Neural cell (in vitro differentiated cells): ENCODE data around the gene ZNF837. TPM values are rescaled to one million over a fixed set of nuclear protein-coding genes. Genes with fewer than 3 reads are reported as not detected.

Experiments used
- H2AFZ ChIP-seq: fragments of 200-600, 300-800 bp; sonication (generic), shearing (Covaris generic); 2 replicates; pipeline ENCODE4 v1.6.0; 2014; ENCODE audit warnings: low read depth, mild to moderate bottlenecking, antibody characterized with exemption, low read length, moderate library complexity
- H3F3A ChIP-seq: fragments of 200-600 bp; shearing (Covaris generic); 2 replicates; pipeline ENCODE4 v1.6.1; 2016; ENCODE audit warnings: mild to moderate bottlenecking, moderate library complexity, mixed read lengths, antibody characterized with exemption, low read length; ENCODE audit not compliant: insufficient read depth, poor library complexity, severe bottlenecking
- H3K27ac ChIP-seq: fragments of 200-600, 300-800 bp; sonication (generic), shearing (Covaris generic); 2 replicates; pipeline ENCODE4 v1.5.1; 2014; ENCODE audit warnings: mild to moderate bottlenecking, low read length, moderate library complexity
- H3K27me3 ChIP-seq: fragments of 300-800, 200-600 bp; sonication (generic), shearing (Covaris generic); 2 replicates; pipeline ENCODE4 v1.6.0; 2014; ENCODE audit warnings: mild to moderate bottlenecking, low read depth, low read length, moderate library complexity; ENCODE audit not compliant: insufficient read depth
- H3K36me3 ChIP-seq: fragments of 300-800, 200-600 bp; sonication (generic), shearing (Covaris generic); 2 replicates; pipeline ENCODE4 v1.5.1; 2014; ENCODE audit warnings: mild to moderate bottlenecking, antibody characterized with exemption, low read length, moderate library complexity; ENCODE audit not compliant: insufficient read depth
- H3K4me2 ChIP-seq: fragments of 300-800, 200-600 bp; sonication (generic), shearing (Covaris generic); 2 replicates; pipeline ENCODE4 v1.6.0; 2014; ENCODE audit warnings: mild to moderate bottlenecking, low read length
- H3K4me3 ChIP-seq: fragments of 300-800, 200-600 bp; sonication (generic), shearing (Covaris generic); 2 replicates; pipeline ENCODE4 v1.5.1; 2014; ENCODE audit warnings: mild to moderate bottlenecking, low read length, moderate library complexity
- H3K79me2 ChIP-seq: fragments of 200-600 bp; shearing (Covaris generic); replicated peaks from 2 replicates; pipeline ENCODE4 v1.6.0; 2014; ENCODE audit warnings: mild to moderate bottlenecking, low read length, moderate library complexity; ENCODE audit not compliant: insufficient read depth
- H3K9ac ChIP-seq: fragments of 300-800, 200-600 bp; sonication (generic), shearing (Covaris generic); 2 replicates; pipeline ENCODE4 v1.6.1; 2016; ENCODE audit warnings: mild to moderate bottlenecking, low read length, mixed read lengths
- H3K9me2 ChIP-seq: fragments of 200-600 bp; shearing (Covaris generic); 2 replicates; pipeline ENCODE4 v1.6.1; 2016; ENCODE audit warnings: mild to moderate bottlenecking, low read length, mixed read lengths; ENCODE audit not compliant: insufficient read depth
- H3K9me3 ChIP-seq: fragments of 200-600, 300-800 bp; sonication (generic), shearing (Covaris generic); 2 replicates; pipeline ENCODE4 v1.6.1; 2016; ENCODE audit warnings: mild to moderate bottlenecking, mixed run types, low read length, moderate library complexity, mixed read lengths
- H4K20me1 ChIP-seq: fragments of 200-600 bp; shearing (Covaris generic); 2 replicates; pipeline ENCODE4 v1.6.1; 2016; ENCODE audit warnings: mild to moderate bottlenecking, mixed run types; ENCODE audit not compliant: insufficient read depth
- EP300 ChIP-seq: fragments of 450-650 bp; conservative IDR thresholded peaks from 2 replicates; pipeline ENCODE4 v1.6.1; 2014; ENCODE audit warnings: antibody characterized with exemption, mild to moderate bottlenecking, moderate library complexity; ENCODE audit not compliant: poor library complexity, severe bottlenecking
- EZH2 ChIP-seq: fragments of 200-600, 300-800 bp; shearing (Covaris generic), sonication (generic); IDR thresholded peaks from 2 replicates; pipeline ENCODE4 v1.6.1; 2014; ENCODE audit warnings: antibody characterized with exemption, low read length, borderline replicate concordance, mild to moderate bottlenecking; ENCODE audit not compliant: insufficient read depth, poor library complexity, severe bottlenecking
- MXI1 ChIP-seq: fragments of 450-650 bp; conservative IDR thresholded peaks from 2 replicates; pipeline ENCODE4 v1.6.1; 2014; ENCODE audit warnings: antibody characterized with exemption, mild to moderate bottlenecking; ENCODE audit not compliant: poor library complexity, severe bottlenecking
- POLR2AphosphoS5 ChIP-seq: IDR thresholded peaks from 2 replicates; pipeline ENCODE4 v1.6.1; 2012
- RAD21 ChIP-seq: fragments of 450-650 bp; conservative IDR thresholded peaks from 2 replicates; pipeline ENCODE4 v1.6.1; 2014; ENCODE audit warnings: antibody characterized with exemption, mild to moderate bottlenecking, moderate library complexity
- SMC3 ChIP-seq: fragments of 450-650 bp; conservative IDR thresholded peaks from 2 replicates; pipeline ENCODE4 v1.6.1; 2014; ENCODE audit warnings: antibody characterized with exemption, mild to moderate bottlenecking, moderate library complexity; ENCODE audit not compliant: poor library complexity
- TAF1 ChIP-seq: IDR thresholded peaks from 2 replicates; pipeline ENCODE4 v1.6.1; 2012; ENCODE audit warnings: low read depth
- polyA plus RNA-seq: library from polyadenylated mRNA; depleted of rRNA; stranded (reverse); fragments of >200 nt; gene quantifications from 2 replicates; pipeline ENCODE4 v1.2.3, GENCODE V29; 2014
- TF ChIP-seq, protein P1 (sequence below): IDR thresholded peaks from 2 replicates; pipeline ENCODE4 v1.6.1; 2012; ENCODE audit warnings: borderline replicate concordance
- TF ChIP-seq, protein P2 (sequence below): fragments of 450-650 bp; IDR thresholded peaks from 2 replicates; pipeline ENCODE4 v1.5.1; 2014; ENCODE audit warnings: antibody characterized with exemption, mild to moderate bottlenecking, moderate library complexity; ENCODE audit not compliant: poor library complexity, severe bottlenecking

ZNF837 gene
- polyA plus RNA-seq, 1 donor from 2014 or later: 4.5 TPM

DNA sequence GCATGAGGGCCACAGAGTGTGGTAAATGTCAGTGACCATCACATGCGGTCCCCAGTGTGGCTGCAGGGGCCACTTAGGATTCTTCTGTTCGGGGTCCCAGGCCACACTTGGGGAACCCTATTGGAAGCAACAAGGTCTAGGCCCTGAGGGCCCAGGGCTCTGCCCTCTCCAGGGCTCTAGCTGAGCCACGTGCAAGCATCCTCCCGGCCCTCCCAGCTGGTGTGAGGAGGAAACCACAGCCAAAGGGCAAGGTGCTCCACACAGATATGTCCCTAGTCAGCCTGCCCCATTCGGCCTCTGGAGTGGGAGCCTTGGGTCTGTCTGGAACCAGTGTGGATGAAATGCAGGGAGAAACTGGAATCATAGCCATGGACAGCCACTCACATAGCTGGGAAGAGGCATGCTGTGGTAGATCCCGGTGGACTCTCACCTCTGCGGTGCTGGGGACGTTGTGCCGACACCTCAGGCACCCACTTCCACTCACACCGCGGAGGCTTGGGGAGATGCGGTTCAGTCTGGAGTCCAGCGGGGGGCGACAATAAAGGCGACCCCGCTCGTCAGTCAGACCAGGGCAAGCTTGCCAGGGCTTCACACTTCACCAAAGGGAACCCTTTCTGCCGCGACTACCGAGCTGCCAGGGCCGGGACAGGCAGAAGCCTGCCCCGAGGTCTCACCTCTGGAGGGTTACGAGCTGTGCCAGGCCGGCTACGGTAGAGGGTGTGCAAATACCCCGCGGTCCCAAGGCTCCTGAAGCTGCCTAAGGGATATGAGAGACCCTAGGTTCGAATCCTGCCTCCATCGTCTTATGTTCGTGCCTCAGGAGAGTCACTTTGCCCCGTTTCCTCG is 14.0 kb downstream of the ZNF837 start:
- no peak overlapping the region for H3K4me3 ChIP-seq
- no peak overlapping the region for H3K27ac ChIP-seq
- no peaks in the 10 kb centered on the region for H3K27me3 ChIP-seq

DNA sequence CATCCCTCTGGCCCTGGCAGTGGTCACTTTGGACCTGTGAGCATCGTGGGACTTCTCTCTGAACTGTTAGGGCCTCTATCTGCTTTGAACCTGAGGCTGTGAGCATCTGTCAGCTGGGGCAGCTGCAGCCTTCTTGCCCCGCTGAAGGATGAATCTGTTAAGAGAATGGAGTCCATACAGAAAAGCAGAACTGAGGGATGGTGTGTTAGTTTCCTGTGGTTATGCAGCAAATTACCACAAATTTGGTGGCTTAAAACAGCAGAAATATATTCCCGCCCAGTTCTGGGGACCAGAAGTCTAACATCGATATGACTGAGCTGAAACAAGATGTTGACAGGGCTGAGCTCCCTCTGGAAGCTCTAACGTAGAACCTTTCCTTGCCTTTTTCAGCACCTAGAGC is 16.7 kb downstream of the ZNF837 start:
- Histone ChIP-seq H3K79me2 (no peaks in the 10 kb centered on the region), H3K9me2 (no peaks in the 10 kb centered on the region), H3K36me3 (no peaks in the 10 kb centered on the region), H4K20me1 (no peaks in the 10 kb centered on the region), H3K9me3 (no peaks in the 10 kb centered on the region), H2AFZ (no peak overlapping the region), H3K27me3 (no peaks in the 10 kb centered on the region), H3F3A (peaks cover 5% of the 10 kb centered on the region), H3K9ac (no peak overlapping the region), H3K27ac (no peak overlapping the region), H3K4me3 (no peak overlapping the region), H3K4me2 (no peak overlapping the region)
- TF ChIP-seq POLR2AphosphoS5 (no peak), MXI1 (no peak), TAF1 (no peak), EZH2 (no peak), SMC3 (no peak), RAD21 (no peak), EP300 (no peak)
- TF ChIP-seq, protein P1, sequence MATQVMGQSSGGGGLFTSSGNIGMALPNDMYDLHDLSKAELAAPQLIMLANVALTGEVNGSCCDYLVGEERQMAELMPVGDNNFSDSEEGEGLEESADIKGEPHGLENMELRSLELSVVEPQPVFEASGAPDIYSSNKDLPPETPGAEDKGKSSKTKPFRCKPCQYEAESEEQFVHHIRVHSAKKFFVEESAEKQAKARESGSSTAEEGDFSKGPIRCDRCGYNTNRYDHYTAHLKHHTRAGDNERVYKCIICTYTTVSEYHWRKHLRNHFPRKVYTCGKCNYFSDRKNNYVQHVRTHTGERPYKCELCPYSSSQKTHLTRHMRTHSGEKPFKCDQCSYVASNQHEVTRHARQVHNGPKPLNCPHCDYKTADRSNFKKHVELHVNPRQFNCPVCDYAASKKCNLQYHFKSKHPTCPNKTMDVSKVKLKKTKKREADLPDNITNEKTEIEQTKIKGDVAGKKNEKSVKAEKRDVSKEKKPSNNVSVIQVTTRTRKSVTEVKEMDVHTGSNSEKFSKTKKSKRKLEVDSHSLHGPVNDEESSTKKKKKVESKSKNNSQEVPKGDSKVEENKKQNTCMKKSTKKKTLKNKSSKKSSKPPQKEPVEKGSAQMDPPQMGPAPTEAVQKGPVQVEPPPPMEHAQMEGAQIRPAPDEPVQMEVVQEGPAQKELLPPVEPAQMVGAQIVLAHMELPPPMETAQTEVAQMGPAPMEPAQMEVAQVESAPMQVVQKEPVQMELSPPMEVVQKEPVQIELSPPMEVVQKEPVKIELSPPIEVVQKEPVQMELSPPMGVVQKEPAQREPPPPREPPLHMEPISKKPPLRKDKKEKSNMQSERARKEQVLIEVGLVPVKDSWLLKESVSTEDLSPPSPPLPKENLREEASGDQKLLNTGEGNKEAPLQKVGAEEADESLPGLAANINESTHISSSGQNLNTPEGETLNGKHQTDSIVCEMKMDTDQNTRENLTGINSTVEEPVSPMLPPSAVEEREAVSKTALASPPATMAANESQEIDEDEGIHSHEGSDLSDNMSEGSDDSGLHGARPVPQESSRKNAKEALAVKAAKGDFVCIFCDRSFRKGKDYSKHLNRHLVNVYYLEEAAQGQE: no peak
- TF ChIP-seq, protein P2, sequence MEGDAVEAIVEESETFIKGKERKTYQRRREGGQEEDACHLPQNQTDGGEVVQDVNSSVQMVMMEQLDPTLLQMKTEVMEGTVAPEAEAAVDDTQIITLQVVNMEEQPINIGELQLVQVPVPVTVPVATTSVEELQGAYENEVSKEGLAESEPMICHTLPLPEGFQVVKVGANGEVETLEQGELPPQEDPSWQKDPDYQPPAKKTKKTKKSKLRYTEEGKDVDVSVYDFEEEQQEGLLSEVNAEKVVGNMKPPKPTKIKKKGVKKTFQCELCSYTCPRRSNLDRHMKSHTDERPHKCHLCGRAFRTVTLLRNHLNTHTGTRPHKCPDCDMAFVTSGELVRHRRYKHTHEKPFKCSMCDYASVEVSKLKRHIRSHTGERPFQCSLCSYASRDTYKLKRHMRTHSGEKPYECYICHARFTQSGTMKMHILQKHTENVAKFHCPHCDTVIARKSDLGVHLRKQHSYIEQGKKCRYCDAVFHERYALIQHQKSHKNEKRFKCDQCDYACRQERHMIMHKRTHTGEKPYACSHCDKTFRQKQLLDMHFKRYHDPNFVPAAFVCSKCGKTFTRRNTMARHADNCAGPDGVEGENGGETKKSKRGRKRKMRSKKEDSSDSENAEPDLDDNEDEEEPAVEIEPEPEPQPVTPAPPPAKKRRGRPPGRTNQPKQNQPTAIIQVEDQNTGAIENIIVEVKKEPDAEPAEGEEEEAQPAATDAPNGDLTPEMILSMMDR: no peak

More for the DNA sequence above, 14.0 kb downstream of the ZNF837 start:
- no peaks in the 10 kb centered on the region for H4K20me1 ChIP-seq
- no peak overlapping the region for H3K4me2 ChIP-seq
- no peaks in the 10 kb centered on the region for H3K36me3 ChIP-seq
- no peak overlapping the region for H3K9ac ChIP-seq
- H3K9me2 ChIP-seq: no peaks in the 10 kb centered on the region
- no peak overlapping the region for H2AFZ ChIP-seq
- no peaks in the 10 kb centered on the region for H3K79me2 ChIP-seq
- TF ChIP-seq POLR2AphosphoS5 (no peak), EZH2 (no peak), MXI1 (no peak), TAF1 (no peak), EP300 (no peak), SMC3 (no peak), RAD21 (no peak)
- TF ChIP-seq, protein P2: no peak
- TF ChIP-seq, protein P1: no peak
- peaks cover 5% of the 10 kb centered on the region for H3F3A ChIP-seq
- no peaks in the 10 kb centered on the region for H3K9me3 ChIP-seq
